ENCODE measurements around the gene TRIM45. TPM values are rescaled to one million over a fixed set of nuclear protein-coding genes. Genes with fewer than 3 reads are reported as not detected.
"Not testable (repeated sequence)": the region's sequence is repeated elsewhere in the genome, so short reads cannot be mapped to it uniquely, and the experiment has no call there.

Gene TRIM45
- polyA plus RNA-seq, 1 of the 3 experiments (the other 2 are of a cell fraction) = 7.4 TPM

DNA sequence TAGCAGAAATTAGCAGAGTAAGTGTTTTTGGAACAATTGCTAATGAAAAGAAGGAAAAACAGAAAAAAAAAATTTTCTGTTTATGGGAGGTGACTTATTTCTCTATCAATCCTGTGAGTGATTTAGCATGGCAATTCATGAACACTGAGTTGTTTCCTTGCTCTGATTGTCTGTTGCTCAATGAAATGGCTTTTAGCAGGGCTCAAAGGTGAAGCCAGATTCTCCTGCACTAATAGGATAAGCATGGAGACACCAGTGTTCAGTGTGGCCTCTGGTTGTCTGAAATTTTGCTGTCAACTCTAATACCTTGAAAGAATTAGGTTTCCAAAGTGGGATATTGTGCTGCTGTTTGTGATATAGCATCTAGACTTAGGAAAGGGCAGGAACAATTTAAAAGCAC is 15.8 kb downstream of the TRIM45 start (continued):
- TF ChIP-seq, protein P1, sequence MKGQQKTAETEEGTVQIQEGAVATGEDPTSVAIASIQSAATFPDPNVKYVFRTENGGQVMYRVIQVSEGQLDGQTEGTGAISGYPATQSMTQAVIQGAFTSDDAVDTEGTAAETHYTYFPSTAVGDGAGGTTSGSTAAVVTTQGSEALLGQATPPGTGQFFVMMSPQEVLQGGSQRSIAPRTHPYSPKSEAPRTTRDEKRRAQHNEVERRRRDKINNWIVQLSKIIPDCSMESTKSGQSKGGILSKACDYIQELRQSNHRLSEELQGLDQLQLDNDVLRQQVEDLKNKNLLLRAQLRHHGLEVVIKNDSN (IDR thresholded peaks at IDR 0.05; ENCODE audit: borderline replicate concordance, low read depth) = no peak
- TF ChIP-seq EZH2phosphoT487 (IDR thresholded peaks at IDR 0.05; ENCODE audit: borderline replicate concordance, low read depth) = no peak
- TF ChIP-seq JUND (IDR thresholded peaks at IDR 0.05) = no peak
- no peak for TF ChIP-seq POLR2AphosphoS5 (IDR thresholded peaks at IDR 0.05; ENCODE audit: low read depth, low read length)
- no peak for TF ChIP-seq PBX3 (IDR thresholded peaks at IDR 0.05)
- TF ChIP-seq TEAD4 (IDR thresholded peaks at IDR 0.05; ENCODE audit: borderline replicate concordance, insufficient read depth) = no peak
- TF ChIP-seq EP300 (IDR thresholded peaks at IDR 0.05; ENCODE audit: borderline replicate concordance in 1 of 2, low read depth in 1 of 2, low read length in 1 of 2) = no peak
- no peak for TF ChIP-seq CHD2 (IDR thresholded peaks at IDR 0.05; ENCODE audit: low read length, partially characterized antibody)
- no peak for TF ChIP-seq NFIC (IDR thresholded peaks at IDR 0.05; ENCODE audit: borderline replicate concordance)
- no peak for TF ChIP-seq ELF1 (IDR thresholded peaks at IDR 0.05)
- no peak for TF ChIP-seq FOXJ3 (CRISPR knock-in tag; IDR thresholded peaks at IDR 0.05)

- Histone ChIP-seq H3K9ac (no peak overlapping the region), H3K27ac (ENCODE audit: low read depth in 2 of 2, low read length in 1 of 2) (no peak overlapping the region), H3K9me2 (no peaks in the 10 kb centered on the region), H3K4me3 (ENCODE audit: low read depth in 2 of 2, low read length in 1 of 2) (no peak overlapping the region), H4K20me1 (ENCODE audit: insufficient read depth) (no peaks in the 10 kb centered on the region), H3K4me1 (ENCODE audit: control insufficient read depth in 1 of 2, insufficient read depth in 2 of 2, low read depth in 1 of 2, low read length in 1 of 2) (no peaks in the 10 kb centered on the region), H3K79me2 (ENCODE audit: insufficient read depth) (no peaks in the 10 kb centered on the region), H3K27me3 (ENCODE audit: insufficient read depth) (no peaks in the 10 kb centered on the region), H3K9me3 (no peaks in the 10 kb centered on the region), H3K4me2 (no peak overlapping the region), H3F3A (replicated peaks; ENCODE audit: insufficient read depth) (no peaks in the 10 kb centered on the region), H3K36me3 (replicated peaks in 1 of 2; ENCODE audit: control insufficient read depth in 1 of 2, insufficient read depth in 2 of 2, low read length in 1 of 2) (peaks cover 31% of the 10 kb centered on the region in 2 experiments), H2AFZ (ENCODE audit: low read depth) (no peak overlapping the region)
- ChIA-PET POLR2A (no interaction called here), CTCF (no interaction called here)
- 83% methylated on average over 1 of the region's 3 CpGs for WGBS (ENCODE audit: low lambda C conversion rate)
- TF ChIP-seq ELF1 (IDR thresholded peaks at IDR 0.05) (no peak), SMC3 (IDR thresholded peaks at IDR 0.05; ENCODE audit: low read depth, low read length) (no peak), IRF3 (IDR thresholded peaks at IDR 0.05; ENCODE audit: low read depth, low read length) (no peak), TEAD4 (IDR thresholded peaks at IDR 0.05; ENCODE audit: borderline replicate concordance, insufficient read depth) (no peak), CTCF (IDR thresholded peaks at IDR 0.05) (no peak), JUND (IDR thresholded peaks at IDR 0.05) (no peak)
- TF ChIP-seq, protein P2, sequence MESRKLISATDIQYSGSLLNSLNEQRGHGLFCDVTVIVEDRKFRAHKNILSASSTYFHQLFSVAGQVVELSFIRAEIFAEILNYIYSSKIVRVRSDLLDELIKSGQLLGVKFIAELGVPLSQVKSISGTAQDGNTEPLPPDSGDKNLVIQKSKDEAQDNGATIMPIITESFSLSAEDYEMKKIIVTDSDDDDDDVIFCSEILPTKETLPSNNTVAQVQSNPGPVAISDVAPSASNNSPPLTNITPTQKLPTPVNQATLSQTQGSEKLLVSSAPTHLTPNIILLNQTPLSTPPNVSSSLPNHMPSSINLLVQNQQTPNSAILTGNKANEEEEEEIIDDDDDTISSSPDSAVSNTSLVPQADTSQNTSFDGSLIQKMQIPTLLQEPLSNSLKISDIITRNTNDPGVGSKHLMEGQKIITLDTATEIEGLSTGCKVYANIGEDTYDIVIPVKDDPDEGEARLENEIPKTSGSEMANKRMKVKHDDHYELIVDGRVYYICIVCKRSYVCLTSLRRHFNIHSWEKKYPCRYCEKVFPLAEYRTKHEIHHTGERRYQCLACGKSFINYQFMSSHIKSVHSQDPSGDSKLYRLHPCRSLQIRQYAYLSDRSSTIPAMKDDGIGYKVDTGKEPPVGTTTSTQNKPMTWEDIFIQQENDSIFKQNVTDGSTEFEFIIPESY (IDR thresholded peaks at IDR 0.05; ENCODE audit: borderline replicate concordance, low read depth) = no peak
- no peak for DNase-seq
Measured at GRCh38 chr1:117104986-117105385, 16.6 kb downstream of the TRIM45 start.

DNA sequence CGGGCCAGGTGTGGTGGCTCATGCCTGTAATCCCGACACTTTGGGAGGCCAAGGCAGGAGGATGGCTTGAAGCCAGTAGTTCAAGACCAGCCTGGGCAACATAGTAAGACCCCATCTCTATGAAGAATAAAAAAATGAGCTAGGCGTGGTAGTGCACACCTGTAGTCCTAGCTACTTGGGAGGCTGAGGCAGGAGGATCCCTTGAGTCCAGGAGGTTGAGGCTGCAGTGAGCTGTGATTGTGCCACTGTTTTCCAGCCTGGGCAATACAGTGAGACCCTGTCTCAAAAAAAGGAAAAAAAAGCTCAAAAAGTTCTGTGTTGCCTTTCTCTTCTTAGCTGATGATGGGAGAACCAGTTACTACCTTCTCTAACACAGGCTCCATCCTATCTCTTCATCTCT is 19.7 kb downstream of the TRIM45 start:
- Histone ChIP-seq H3K4me1 (ENCODE audit: control insufficient read depth in 1 of 2, insufficient read depth in 2 of 2, low read depth in 1 of 2, low read length in 1 of 2) (peaks cover 0 to 11% of the 10 kb centered on the region in 2 experiments; a peak in 1 of 4 replicates), H3K36me3 (replicated peaks in 1 of 2; ENCODE audit: control insufficient read depth in 1 of 2, insufficient read depth in 2 of 2, low read length in 1 of 2) (peaks cover 44 to 45% of the 10 kb centered on the region in 2 experiments)
- POLR2A ChIA-PET; H3K9me3 ChIP-seq; H3K9ac ChIP-seq; H3K79me2 ChIP-seq (ENCODE audit: insufficient read depth); H3K9me2 ChIP-seq; H3K4me3 ChIP-seq (ENCODE audit: low read depth in 2 of 2, low read length in 1 of 2); H2AFZ ChIP-seq (ENCODE audit: low read depth); H4K20me1 ChIP-seq (ENCODE audit: insufficient read depth); H3K27me3 ChIP-seq (ENCODE audit: insufficient read depth); DNase-seq; H3F3A ChIP-seq (replicated peaks; ENCODE audit: insufficient read depth); H3K27ac ChIP-seq (ENCODE audit: low read depth in 2 of 2, low read length in 1 of 2); H3K4me2 ChIP-seq: not testable (repeated sequence)
- 82% methylated on average over 3 of the region's 3 CpGs for whole genome bisulfite sequencing (ENCODE audit: low lambda C conversion rate)
- CTCF ChIA-PET = interaction anchor here (0.8 to 1.5 kb wide), 2 partner anchors 8 to 27 kb away, joined by 4 to 6 read pairs; no protein-coding TSS in a partner anchor

Data from SK-N-SH (cell line).